Tongue (tissue), 2 donors: ENCODE results near the gene ZKSCAN5. TPM values are rescaled to one million over a fixed set of nuclear protein-coding genes. Genes with fewer than 3 reads are reported as not detected.
"Not testable (repeated sequence)": the region's sequence is repeated elsewhere in the genome, so short reads cannot be mapped to it uniquely, and the experiment has no call there.

ENCODE experiments used
- DNase-seq: peaks from one replicate; pipeline ENCODE4 v3.0.0-alpha.2; 2015
- total RNA-seq: library from RNA; depleted of rRNA; stranded (reverse); fragments of >200 nt; gene quantifications from one replicate; pipeline ENCODE4 v1.2.3, GENCODE V29; 2014

ZKSCAN5 gene
- total RNA-seq, 1 donor from 2014 or later, result 11.9 TPM

GRCh38 chr7:99498546-99498944 lies 5.9 kb upstream of the ZKSCAN5 start:
- no peak for DNase-seq

- peak; percentile 8 for DNase-seq
Observed at GRCh38 chr7:99499371-99499720, 5.1 kb upstream of the ZKSCAN5 start.

- DNase-seq, result peak; percentile 97
Observed at GRCh38 chr7:99499721-99500636, 4.5 kb upstream of the ZKSCAN5 start, which contains the start of gene ZNF394. Gene ZNF394, minus strand, starts transcription at chr7:99500281. Its CDS starts 188 bp downstream, at chr7:99500093.

GRCh38 chr7:99500637-99501009 lies 3.8 kb upstream of the ZKSCAN5 start:
- no peak for DNase-seq

GRCh38 chr7:99501236-99501635 lies 3.2 kb upstream of the ZKSCAN5 start:
- DNase-seq, result not testable (repeated sequence)

GRCh38 chr7:99504281-99504602 lies 220 bp upstream of the ZKSCAN5 start:
- DNase-seq, result peak; percentile 99

GRCh38 chr7:99505324-99505662 lies 831 bp downstream of the ZKSCAN5 start:
- DNase-seq, result no peak

GRCh38 chr7:99514050-99514449 lies 9.6 kb downstream of the ZKSCAN5 start:
- no peak for DNase-seq

GRCh38 chr7:99521399-99521798 lies 16.9 kb downstream of the ZKSCAN5 start:
- no peak for DNase-seq

GRCh38 chr7:99525713-99526440 lies 21.4 kb downstream of the ZKSCAN5 start:
- no peak for DNase-seq

- no peak for DNase-seq
Observed at GRCh38 chr7:99531354-99531765, 26.9 kb downstream of the ZKSCAN5 start.

GRCh38 chr7:99535667-99536066 lies 31.2 kb downstream of the ZKSCAN5 start:
- no peak for DNase-seq

GRCh38 chr7:99539213-99539811 lies 34.9 kb downstream of the ZKSCAN5 start:
- no peak for DNase-seq

GRCh38 chr7:99540542-99540941 lies 36.1 kb downstream of the ZKSCAN5 start:
- DNase-seq, result no peak

GRCh38 chr7:99541212-99541611 lies 36.8 kb downstream of the ZKSCAN5 start:
- no peak for DNase-seq

GRCh38 chr7:99543081-99543671 lies 38.7 kb downstream of the ZKSCAN5 start:
- DNase-seq, result no peak

- DNase-seq, result no peak
Observed at GRCh38 chr7:99543916-99544315, 39.5 kb downstream of the ZKSCAN5 start.

- not testable (repeated sequence) for DNase-seq
Observed at GRCh38 chr7:99545308-99545707, 40.8 kb downstream of the ZKSCAN5 start.

- not testable (repeated sequence) for DNase-seq
Observed at GRCh38 chr7:99549545-99549944, 45.1 kb downstream of the ZKSCAN5 start.

- DNase-seq, result peak; percentile 17
Observed at GRCh38 chr7:99551334-99551733, 46.9 kb downstream of the ZKSCAN5 start.

GRCh38 chr7:99551767-99552463 lies 47.5 kb downstream of the ZKSCAN5 start, which contains the start of gene FAM200A:
Gene FAM200A, minus strand, starts transcription at chr7:99552114. Its CDS starts 3,707 bp downstream, at chr7:99548407.
- peak; percentile 98 for DNase-seq

GRCh38 chr7:99553039-99553438 lies 48.6 kb downstream of the ZKSCAN5 start:
- no peak for DNase-seq
